Uterus (tissue), 2 donors: ENCODE measurements around the gene CLEC19A.

Experiments
- POLR2A ChIP-seq, 2 donors: fragments of 450-650 bp; IDR thresholded peaks; one replicate each; pipeline ENCODE4 v1.6.1; 2016; ENCODE audit warnings: antibody characterized with exemption in 2 of 2, mild to moderate bottlenecking in 1 of 2, moderate library complexity in 1 of 2
- TF ChIP-seq, protein P1 (sequence below), 4 experiments: fragments of 200-600 bp in 2 of 4; fragments of 450-650 bp in 2 of 4; sonication (generic) in 2 of 4; IDR thresholded peaks; one replicate each; pipeline ENCODE4 v1.5.1; 2016 to 2019; ENCODE audit warnings: antibody characterized with exemption in 4 of 4, mild to moderate bottlenecking in 2 of 4, moderate library complexity in 1 of 4

DNA sequence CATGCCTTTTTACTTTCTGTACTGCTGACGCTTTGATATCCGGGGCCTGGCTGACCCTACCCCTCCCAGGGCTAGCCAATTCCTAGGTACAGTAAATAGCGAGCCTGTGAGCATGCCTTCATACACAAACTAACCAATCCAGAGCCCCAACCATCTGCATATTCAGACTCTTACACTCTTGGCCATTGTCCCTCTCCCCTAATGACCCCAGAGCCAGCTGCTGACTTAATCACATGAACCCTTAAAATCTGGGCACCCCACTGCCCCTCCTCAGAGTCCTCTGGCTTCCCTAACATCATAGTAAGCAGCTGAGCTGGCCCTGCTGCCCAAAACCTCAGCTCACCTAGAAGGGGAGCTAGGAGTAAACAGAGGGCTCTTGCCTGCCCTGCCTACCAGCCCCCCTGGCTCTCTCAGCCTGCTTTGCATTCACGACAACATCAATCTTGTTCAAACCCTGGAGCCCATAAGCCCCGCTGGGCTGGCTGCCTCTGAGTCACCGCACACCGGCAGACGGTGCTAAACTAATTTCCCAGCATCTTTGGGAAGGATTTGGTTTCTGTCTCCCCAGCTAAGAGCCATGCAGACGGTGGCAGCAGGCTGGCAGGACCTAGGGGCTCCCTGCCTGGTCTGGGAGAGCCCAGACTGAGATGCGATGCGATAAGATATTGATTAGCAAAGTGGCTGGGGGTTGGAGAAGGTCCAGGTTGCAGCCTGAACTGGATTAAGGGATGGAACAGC is 63.2 kb downstream of the CLEC19A start:
- no peak for TF ChIP-seq POLR2A (IDR thresholded peaks at IDR 0.05)
- TF ChIP-seq, protein P1, sequence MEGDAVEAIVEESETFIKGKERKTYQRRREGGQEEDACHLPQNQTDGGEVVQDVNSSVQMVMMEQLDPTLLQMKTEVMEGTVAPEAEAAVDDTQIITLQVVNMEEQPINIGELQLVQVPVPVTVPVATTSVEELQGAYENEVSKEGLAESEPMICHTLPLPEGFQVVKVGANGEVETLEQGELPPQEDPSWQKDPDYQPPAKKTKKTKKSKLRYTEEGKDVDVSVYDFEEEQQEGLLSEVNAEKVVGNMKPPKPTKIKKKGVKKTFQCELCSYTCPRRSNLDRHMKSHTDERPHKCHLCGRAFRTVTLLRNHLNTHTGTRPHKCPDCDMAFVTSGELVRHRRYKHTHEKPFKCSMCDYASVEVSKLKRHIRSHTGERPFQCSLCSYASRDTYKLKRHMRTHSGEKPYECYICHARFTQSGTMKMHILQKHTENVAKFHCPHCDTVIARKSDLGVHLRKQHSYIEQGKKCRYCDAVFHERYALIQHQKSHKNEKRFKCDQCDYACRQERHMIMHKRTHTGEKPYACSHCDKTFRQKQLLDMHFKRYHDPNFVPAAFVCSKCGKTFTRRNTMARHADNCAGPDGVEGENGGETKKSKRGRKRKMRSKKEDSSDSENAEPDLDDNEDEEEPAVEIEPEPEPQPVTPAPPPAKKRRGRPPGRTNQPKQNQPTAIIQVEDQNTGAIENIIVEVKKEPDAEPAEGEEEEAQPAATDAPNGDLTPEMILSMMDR (IDR thresholded peaks at IDR 0.05) = no peak
